RPMI7951 (cell line): ENCODE measurements around the gene PRR14. TPM values are rescaled to one million over a fixed set of nuclear protein-coding genes. Genes with fewer than 3 reads are reported as not detected.
A peak's percentile ranks its signal among the peaks of the same experiment; 100 is the strongest.

Experiments
- DNase-seq: peaks from one replicate; pipeline ENCODE4 v3.0.0-alpha.2; 2012; ENCODE audit warnings: low read depth
- total RNA-seq: library from RNA; depleted of rRNA; stranded (reverse); fragments of >200 nt; shearing (Covaris generic); gene quantifications from 2 replicates; pipeline ENCODE4 v1.2.3, GENCODE V29; 2014

The PRR14 gene
- total RNA-seq, 1 experiment from 2014 or later = 6.8 TPM

DNA sequence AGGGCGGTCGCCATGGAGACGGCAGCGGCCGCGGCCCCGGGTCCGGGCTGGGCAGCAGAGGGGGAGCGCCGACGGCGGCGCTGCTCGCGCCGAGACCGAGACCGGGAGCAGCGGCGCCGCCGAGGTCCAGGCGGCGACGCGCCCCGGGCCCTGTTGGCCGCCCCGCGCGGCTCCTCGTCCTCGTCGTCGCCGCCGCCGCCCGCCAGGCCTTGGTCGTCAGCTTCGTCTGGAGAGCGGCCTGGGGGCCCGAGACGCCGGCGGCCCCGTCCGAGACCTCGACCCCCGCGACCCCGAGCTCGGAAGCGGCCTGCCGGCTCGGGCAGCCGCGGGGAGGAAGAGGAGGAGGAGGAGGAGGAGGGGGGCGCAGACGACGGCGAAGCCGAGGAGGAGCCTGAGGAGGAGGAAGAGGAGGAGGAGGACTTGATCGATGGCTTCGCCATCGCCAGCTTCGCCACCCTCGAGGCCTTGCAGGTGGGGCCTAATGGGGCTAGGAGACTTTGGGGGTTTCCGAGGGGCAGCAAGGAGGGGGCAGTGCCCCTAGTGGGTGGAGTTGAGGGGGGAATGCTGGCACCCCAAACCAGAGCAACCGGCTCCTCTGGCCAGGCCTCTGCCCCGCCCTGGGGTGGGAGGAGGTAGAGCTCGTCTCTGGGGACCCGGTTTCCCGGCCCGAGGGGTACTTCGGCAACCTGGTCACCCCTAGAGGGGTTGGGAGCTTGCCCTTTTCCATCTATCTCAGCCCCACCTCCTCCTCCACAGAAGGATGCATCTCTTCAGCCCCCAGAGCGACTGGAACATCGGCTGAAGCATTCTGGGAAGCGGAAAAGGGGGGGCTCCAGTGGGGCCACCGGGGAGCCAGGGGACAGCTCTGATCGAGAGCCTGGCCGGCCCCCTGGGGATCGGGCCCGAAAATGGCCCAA, 9.0 kb downstream of the PRR14 start:
- DNase-seq = peak; percentile 7

- peak; percentile 41 for DNase-seq
These were observed 9.9 kb downstream of the PRR14 start for GRCh38 chr16:30660424-30661261.

DNA sequence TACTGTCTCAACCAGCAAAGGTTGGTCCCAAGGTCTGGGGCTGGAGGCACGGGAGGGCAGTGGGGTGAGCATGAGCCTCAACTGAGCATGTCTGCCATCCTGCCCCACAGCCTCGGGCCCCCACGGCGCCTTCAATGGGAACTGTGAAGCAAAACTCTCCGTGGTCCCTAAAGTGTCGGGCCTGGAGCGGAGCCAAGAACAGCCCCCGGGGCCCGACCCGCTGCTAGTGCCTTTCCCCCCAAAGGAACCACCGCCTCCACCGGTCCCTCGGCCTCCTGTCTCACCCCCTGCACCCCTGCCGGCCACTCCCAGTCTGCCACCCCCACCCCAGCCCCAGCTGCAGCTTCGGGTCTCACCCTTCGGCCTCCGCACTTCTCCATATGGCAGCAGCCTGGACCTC, 11.7 kb downstream of the PRR14 start:
- DNase-seq = no peak

DNA sequence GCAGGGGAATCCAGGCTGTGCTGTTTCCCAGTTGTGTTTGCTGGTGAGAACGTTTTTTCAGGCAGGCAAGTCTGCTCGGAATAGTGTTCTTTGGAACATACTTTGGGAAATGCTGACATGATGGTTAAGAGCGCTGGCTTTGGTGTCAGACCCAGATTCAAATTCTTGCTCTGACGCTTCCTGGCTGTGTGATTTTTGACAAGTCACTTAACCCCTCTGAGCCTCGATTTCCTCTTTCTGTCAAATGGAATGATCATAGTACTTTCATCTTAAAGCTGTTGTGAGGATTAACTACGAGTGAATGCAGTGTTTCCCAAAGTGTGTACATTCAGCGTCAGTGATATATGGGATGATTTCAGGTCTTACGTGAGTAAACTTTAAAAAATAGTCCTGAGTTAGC, 12.3 kb downstream of the PRR14 start:
- DNase-seq = no peak

GRCh38 chr16:30663820-30664219, 13.1 kb downstream of the PRR14 start:
- DNase-seq = no peak

GRCh38 chr16:30664616-30665109, 13.9 kb downstream of the PRR14 start:
- DNase-seq = no peak

- DNase-seq = no peak
These were observed 14.5 kb downstream of the PRR14 start for GRCh38 chr16:30665155-30665829.

- no peak for DNase-seq
These were observed 15.1 kb downstream of the PRR14 start for GRCh38 chr16:30665830-30666190.

GRCh38 chr16:30666681-30667080, 15.9 kb downstream of the PRR14 start:
- DNase-seq = no peak

GRCh38 chr16:30667361-30667905, 16.7 kb downstream of the PRR14 start:
- DNase-seq = no peak

DNA sequence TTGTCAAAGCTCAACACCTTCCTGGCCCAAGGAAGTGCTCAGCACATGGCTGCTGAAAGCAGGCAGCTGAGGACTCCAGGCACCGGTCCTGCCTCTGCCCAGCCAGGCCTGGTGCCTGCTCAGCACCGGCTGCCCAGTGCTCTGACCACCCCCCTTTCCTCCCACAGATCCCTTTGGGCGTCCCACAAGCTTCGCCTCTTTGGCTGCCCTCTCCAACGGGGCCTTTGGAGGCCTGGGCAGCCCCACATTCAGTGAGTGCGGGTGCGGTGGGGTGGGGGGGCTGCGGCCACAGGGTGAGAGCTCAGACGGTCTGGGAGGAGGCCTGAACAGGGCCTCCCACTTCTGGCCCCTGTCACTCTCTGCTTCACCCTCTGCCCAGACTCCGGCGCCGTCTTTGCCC, 17.6 kb downstream of the PRR14 start:
- no peak for DNase-seq

- DNase-seq = no peak
These were observed 18.5 kb downstream of the PRR14 start for GRCh38 chr16:30669026-30669902.

DNA sequence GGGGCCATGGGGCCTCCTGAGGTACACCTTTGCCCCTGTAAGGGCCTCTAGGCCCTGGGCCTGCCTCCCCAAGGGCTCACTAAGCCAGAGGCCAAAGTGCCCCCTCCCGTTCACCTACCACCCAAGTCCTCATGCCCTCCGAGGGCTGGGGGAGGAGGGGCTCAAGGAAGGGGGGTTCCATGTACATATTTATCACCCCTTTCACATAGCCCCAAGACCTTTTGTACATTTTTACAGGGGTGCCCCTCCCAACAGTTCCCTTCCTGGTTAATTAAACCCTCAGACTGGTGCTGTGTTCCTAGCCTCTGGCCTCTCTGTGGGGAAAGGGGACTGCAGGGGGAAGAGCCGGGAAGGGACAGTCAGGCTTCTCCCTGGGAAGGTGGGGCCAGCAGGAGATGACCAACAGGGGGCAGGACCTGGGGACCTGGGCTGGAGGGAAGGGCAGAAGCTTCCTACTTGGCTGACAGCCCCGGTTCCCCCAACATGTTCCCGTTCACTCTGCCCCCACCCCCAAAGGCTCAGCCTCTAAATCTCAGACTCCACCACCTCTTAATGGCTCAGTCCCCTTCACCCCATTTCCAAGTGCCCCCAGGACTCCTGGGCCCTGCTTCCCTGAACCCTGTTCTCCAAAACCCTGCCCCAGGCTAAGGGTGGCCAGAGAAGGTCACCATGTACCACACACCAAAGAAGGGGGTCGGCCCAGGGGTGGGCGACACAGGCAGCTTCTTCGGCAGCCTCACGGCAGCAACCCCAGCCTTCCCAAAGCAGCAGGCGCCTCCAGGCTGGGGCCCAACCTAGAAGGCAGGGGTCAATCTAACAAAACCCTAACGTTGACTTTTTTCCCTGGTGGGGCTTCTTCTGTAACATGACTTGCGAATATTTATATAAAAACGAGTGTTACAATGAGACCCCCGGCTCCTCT, 19.4 kb downstream of the PRR14 start:
- DNase-seq = no peak

DNA sequence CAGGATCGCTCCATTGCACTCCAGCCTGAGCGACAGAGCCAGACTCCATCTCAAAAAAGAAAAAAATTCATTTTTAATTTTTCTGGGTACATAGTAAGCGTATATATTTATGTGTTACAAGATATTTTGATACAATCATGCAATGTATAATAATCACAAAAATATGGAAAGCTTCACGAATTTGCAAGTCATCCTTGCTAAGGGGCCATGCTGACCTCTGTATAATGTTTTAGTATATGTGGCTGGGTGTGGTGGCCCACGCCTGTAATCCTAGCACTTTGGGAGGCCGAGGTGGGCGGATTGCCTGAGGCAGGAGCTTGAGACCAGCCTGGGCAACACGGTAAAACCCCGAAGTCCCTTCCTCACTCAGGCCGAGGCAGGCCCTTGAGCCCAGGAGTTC, 24.4 kb downstream of the PRR14 start:
- no peak for DNase-seq

GRCh38 chr16:30677931-30678585, 27.3 kb downstream of the PRR14 start:
- DNase-seq = no peak

GRCh38 chr16:30678586-30678970, 27.8 kb downstream of the PRR14 start:
- no peak for DNase-seq

GRCh38 chr16:30680326-30680725, 29.6 kb downstream of the PRR14 start:
- DNase-seq = no peak

DNA sequence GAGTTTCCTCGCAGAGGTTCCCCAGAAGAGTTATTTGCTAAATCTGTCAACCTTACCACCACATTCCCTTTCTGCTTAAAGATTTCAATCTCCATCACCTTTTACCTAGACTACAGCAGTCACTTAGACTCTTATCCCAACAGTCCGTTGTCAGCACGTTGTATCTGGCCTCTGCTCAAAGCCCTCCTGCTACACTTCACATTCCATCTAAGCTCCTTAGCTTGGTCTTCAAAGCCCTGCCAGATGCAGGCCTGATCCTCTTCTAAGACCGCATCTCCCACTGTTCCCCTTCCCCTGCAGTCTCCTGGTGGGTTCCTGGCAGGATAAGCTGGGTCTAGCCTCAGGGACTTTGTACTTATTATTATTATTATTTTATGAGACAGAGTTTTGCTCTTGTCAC, 37.9 kb downstream of the PRR14 start:
- no peak for DNase-seq

DNA sequence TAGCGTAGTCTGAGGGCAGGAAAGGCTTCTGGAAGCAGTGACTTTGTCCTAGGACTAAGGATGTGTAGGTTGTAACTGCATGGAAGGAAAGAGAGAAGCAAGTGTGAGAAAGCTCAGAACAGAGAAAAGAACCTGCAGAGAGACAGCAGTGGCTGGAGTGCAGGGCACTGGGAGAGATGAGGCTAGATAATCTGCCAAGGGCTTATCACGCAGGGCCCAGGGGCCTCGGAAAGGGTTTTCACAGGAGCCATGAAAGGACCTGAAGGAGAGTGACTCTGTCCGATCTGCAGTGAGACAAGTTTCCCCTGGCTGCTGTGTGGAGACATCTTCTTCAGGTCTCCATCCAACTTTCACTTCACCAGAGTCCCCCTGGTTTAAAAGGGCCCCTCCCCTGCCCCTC, 41.1 kb downstream of the PRR14 start:
- no peak for DNase-seq
